ENCODE measurements around the gene C13orf46.

Gene C13orf46

DNA sequence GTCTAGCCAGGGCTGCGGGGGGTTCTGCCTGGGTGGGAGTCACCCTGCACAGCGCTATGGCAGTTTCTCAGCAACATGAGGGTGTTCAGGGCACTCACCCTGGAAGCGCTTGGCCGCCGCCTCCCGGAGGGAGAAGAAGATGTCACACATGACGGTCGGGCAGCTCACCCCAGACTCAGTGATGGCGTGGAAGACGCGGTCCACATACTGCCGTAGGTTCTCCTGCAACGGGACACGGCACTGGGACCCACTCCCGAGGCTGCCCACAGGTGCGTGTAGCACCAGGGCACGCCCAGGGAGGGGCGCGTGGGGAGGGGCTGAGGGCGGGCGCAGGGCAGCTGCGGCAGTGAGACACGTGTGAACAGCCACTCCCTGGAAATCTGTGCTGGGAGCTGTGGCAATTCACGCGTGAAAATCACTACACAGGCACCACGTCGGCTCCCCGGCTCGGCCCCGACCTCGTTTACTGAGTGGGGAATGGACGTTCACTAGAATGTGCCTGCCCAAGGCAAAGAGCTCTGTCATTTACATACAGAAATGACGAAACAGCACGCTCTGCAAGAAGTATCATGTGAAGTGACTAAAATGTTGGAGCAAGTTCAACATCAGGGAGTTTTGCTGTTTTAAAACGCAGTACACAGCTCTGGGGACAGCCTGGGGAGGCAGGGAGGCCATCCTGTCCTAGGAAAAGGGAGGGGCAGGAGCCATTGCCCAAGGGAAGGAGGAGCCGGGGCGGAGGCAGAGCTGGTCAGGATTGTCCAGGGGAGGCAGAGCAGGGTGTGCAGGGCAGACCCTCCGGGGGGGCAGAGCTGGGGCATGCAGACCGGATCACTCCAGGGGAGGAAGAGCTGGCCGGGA is 41.5 kb upstream of the C13orf46 start:
- TF ChIP-seq POLR2A (IDR thresholded peaks at IDR 0.05; ENCODE audit: low read length) (no peak), GATA1 (IDR thresholded peaks at IDR 0.05; ENCODE audit: low read depth, low read length) (no peak)
- no peak for DNase-seq

DNA sequence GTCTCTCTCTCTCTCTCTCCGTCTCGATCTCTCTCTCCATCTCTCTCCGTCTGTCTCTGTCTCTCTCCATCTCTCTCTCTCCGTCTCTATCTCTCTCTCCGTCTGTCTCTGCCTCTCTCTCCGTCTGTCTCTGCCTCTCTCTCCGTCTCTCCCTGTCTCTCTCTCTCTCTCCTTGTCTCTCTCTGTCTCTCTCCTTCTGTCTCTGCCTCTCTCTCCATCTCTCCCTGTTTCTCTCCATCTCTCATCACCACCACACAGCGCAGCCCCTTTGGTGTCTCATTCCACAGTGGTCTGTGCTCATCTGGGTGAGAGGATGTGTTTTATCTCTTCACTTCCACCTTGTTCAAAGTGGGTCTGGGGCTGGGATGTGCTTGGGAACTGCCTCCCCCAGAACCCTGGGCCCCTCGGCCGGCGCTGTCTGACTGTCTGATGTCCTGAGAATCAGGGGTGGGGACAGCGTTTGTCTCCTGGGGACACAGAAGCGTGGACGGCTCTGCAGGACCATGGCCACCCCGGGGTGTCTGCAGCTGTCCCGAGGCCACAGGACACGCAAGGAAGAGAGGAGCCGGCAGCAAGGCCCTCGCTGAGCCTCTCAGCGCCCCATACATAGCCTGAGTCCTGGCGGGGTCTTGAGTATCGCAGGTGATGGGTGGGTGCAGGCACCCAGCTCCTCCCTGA is 40.2 kb upstream of the C13orf46 start:
- DNase-seq: no peak
- no peak for TF ChIP-seq GATA1 (IDR thresholded peaks at IDR 0.05; ENCODE audit: low read depth, low read length)
- no peak for TF ChIP-seq POLR2A (IDR thresholded peaks at IDR 0.05; ENCODE audit: low read length)

DNA sequence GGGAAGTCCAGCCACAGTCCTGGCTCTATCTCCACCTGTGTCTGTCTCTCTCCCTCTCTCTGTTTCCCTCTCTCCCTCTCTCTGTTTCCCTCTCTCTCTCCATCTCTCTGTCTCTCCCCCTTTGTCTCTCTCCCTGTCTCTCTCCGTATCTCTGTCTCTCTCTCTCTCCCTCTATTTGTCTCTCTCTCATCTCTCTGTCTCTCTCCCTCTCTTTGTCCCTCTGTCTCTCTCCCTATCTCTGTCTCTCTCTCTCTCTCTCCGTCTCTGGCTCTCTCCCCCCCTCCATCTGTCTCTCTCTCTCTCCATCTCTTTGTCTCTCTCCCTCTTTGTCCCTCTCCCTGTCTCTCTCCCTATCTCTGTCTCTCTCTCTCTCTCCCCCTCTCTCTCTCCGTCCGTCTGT is 39.5 kb upstream of the C13orf46 start:
- TF ChIP-seq GATA1 (IDR thresholded peaks at IDR 0.05; ENCODE audit: low read depth, low read length) (no peak), POLR2A (IDR thresholded peaks at IDR 0.05; ENCODE audit: low read length) (no peak)
- no peak for DNase-seq

- no peak for TF ChIP-seq GATA1 (IDR thresholded peaks at IDR 0.05; ENCODE audit: low read depth, low read length)
- no peak for TF ChIP-seq POLR2A (IDR thresholded peaks at IDR 0.05; ENCODE audit: low read length)
- DNase-seq: no peak
Observed at GRCh38 chr13:114012921-114013320, 39.0 kb upstream of the C13orf46 start.

GRCh38 chr13:114012141-114012540 is 38.3 kb upstream of the C13orf46 start:
- TF ChIP-seq POLR2A (IDR thresholded peaks at IDR 0.05; ENCODE audit: low read length) (no peak), GATA1 (IDR thresholded peaks at IDR 0.05; ENCODE audit: low read depth, low read length) (no peak)
- no peak for DNase-seq

GRCh38 chr13:114011226-114011625 is 37.4 kb upstream of the C13orf46 start:
- no peak for DNase-seq
- TF ChIP-seq POLR2A (IDR thresholded peaks at IDR 0.05; ENCODE audit: low read length): no peak
- no peak for TF ChIP-seq GATA1 (IDR thresholded peaks at IDR 0.05; ENCODE audit: low read depth, low read length)

GRCh38 chr13:114010401-114011101 is 36.7 kb upstream of the C13orf46 start:
- TF ChIP-seq POLR2A (IDR thresholded peaks at IDR 0.05; ENCODE audit: low read length): no peak
- TF ChIP-seq GATA1 (IDR thresholded peaks at IDR 0.05; ENCODE audit: low read depth, low read length): no peak
- no peak for DNase-seq

DNA sequence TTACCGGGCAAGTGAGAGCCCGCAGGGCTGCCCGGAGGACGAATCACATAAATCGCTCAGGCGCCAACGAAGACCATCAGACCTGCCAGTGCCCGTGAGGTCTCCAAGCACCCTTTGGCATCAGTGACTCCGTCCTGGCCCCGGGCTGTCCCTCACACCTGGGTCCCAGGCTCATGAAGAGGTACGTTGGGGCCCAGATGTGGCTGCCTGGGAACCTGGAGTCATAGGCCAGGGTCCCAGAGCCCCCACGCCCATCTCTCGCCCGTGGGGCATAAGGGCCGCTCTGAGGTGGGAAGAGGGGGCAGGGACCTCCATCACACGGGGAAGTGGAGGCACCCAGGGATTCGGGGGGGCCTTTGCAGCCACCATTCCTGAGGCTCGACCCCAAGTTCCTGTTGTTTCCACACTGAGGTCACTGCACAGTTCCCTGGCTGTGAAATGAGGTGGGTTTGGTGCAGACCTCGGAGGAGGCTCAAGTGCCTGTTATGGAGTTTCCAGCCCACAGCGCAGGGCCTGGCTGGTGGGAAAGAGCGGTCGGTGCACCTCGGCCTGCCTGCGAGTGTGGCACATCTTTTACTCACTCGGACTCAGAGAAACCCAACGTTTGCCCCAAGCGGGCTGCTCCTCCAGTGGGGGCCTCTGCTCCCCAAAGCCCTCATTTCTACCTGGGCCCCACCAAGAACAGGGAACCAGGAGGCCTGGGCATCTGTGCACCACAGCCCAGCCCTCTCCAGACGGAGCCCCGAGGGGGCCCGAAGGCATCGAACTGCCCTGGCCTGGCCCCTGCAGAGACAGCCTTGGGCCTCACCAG is 35.9 kb upstream of the C13orf46 start:
- DNase-seq: no peak

DNA sequence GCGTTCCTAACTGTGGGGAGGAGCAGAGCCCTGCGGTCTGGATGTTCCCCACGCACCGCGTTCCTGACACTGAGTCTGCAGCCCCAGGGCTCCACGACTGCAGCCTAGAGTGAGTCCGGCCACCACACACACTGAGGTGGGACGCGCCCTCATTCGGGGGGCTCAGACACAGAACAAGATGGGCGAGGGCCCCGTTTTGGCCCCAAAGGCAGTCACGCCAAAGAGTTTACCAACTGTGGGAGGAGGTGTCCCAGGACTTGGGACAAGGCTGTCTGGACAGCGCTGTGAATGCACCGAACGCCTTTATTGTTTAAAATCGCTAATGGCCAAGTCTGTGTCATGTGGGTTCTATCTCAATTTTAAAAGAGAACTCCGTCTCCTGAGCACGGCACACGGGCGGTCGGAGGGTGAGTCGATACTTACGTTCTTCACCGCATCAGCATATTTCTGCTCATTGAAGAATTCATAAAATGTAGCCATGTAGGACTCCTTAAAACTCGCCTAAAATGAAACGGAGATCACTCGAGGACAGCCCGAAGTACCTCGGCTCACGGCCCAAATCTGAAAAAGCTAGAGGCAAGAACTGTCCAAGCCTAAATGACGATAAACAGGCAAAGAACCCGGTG is 35.2 kb upstream of the C13orf46 start:
- no peak for DNase-seq

More for the DNA sequence above, 35.9 kb upstream of the C13orf46 start:
- TF ChIP-seq GATA1 (IDR thresholded peaks at IDR 0.05; ENCODE audit: low read depth, low read length): no peak
- no peak for TF ChIP-seq POLR2A (IDR thresholded peaks at IDR 0.05; ENCODE audit: low read length)

DNA sequence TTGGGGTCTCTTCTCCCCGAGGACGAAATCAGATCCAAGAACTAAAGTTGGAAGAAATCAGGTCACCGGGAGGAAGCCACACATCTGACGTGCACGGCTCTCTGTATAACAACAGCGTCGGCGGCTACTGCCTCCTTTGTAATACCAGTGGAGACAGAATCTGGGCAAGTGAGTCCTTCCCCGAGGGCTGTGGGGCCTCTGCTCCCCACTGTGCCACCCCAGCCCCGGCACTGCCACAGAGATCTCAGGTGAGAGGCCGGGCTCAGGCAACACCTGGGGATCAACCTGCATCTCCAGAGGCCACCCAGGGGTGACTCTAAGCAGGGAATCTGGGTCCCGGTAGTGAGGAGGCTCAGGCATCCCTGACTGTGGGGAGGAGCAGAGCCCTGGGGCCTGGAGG is 33.7 kb upstream of the C13orf46 start:
- TF ChIP-seq POLR2A (IDR thresholded peaks at IDR 0.05; ENCODE audit: low read length) (no peak), GATA1 (IDR thresholded peaks at IDR 0.05; ENCODE audit: low read depth, low read length) (no peak)
- no peak for DNase-seq

More for the DNA sequence above, 35.2 kb upstream of the C13orf46 start:
- TF ChIP-seq POLR2A (IDR thresholded peaks at IDR 0.05; ENCODE audit: low read length) (no peak), GATA1 (IDR thresholded peaks at IDR 0.05; ENCODE audit: low read depth, low read length) (no peak)

- peak in 1 of 2 experiments; percentile 24 for DNase-seq
- TF ChIP-seq GATA1 (IDR thresholded peaks at IDR 0.05; ENCODE audit: low read depth, low read length) (no peak), POLR2A (IDR thresholded peaks at IDR 0.05; ENCODE audit: low read length) (no peak)
Observed at GRCh38 chr13:114005206-114005724, 31.4 kb upstream of the C13orf46 start.

GRCh38 chr13:114004420-114005205 is 30.7 kb upstream of the C13orf46 start:
- TF ChIP-seq GATA1 (IDR thresholded peaks at IDR 0.05; ENCODE audit: low read depth, low read length): no peak
- no peak for TF ChIP-seq POLR2A (IDR thresholded peaks at IDR 0.05; ENCODE audit: low read length)
- DNase-seq: peak; percentile 77 to 89
